H1 (cell line): ENCODE results near the gene SLC43A3.

Experiments
- TF ChIP-seq, protein P1 (sequence below), 3 experiments: IDR thresholded peaks; 1 replicate in 2 of 3; 2 replicates in 1 of 3; pipeline versions ENCODE4 v1.5.1 to v1.6.1; 2011; ENCODE audit warnings: low read length in 3 of 3, mild to moderate bottlenecking in 3 of 3, inconsistent platforms in 2 of 3, low read depth in 1 of 3, moderate library complexity in 1 of 3; ENCODE audit not compliant: insufficient read depth in 1 of 3; ENCODE audit errors: control extremely low read depth in 1 of 3
- TF ChIP-seq, protein P2 (sequence below): IDR thresholded peaks from 2 replicates; pipeline ENCODE4 v1.6.1; 2011; ENCODE audit warnings: low read depth, mild to moderate bottlenecking, low read length; ENCODE audit not compliant: insufficient read depth

- TF ChIP-seq, protein P1, sequence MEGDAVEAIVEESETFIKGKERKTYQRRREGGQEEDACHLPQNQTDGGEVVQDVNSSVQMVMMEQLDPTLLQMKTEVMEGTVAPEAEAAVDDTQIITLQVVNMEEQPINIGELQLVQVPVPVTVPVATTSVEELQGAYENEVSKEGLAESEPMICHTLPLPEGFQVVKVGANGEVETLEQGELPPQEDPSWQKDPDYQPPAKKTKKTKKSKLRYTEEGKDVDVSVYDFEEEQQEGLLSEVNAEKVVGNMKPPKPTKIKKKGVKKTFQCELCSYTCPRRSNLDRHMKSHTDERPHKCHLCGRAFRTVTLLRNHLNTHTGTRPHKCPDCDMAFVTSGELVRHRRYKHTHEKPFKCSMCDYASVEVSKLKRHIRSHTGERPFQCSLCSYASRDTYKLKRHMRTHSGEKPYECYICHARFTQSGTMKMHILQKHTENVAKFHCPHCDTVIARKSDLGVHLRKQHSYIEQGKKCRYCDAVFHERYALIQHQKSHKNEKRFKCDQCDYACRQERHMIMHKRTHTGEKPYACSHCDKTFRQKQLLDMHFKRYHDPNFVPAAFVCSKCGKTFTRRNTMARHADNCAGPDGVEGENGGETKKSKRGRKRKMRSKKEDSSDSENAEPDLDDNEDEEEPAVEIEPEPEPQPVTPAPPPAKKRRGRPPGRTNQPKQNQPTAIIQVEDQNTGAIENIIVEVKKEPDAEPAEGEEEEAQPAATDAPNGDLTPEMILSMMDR (IDR thresholded peaks at IDR 0.05; ENCODE audit: control extremely low read depth in 1 of 3, insufficient read depth in 1 of 3, low read depth in 1 of 3, low read length in 3 of 3): no peak
- TF ChIP-seq, protein P2, sequence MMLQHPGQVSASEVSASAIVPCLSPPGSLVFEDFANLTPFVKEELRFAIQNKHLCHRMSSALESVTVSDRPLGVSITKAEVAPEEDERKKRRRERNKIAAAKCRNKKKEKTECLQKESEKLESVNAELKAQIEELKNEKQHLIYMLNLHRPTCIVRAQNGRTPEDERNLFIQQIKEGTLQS: no peak
Observed at GRCh38 chr11:57436031-57436430, 9.1 kb upstream of the SLC43A3 start.
